Gastrocnemius medialis (tissue), 4 donors: ENCODE data around the gene CCDC172. TPM values are rescaled to one million over a fixed set of nuclear protein-coding genes. Genes with fewer than 3 reads are reported as not detected.

Source experiments
- ATAC-seq, 2 donors: fragments of 150-250 bp; one replicate each; pipeline ENCODE4 v1.9.1; 2016
- DNase-seq, 2 donors: peaks; one replicate each; pipeline ENCODE4 v3.0.0-alpha.2; 2019
- H3K27ac ChIP-seq, 4 donors: fragments of 200-600 bp; sonication (generic); 1 replicate in 1 of 4; 2 replicates in 3 of 4; pipeline ENCODE4 v1.5.1; 2016 to 2018; ENCODE audit warnings: mild to moderate bottlenecking in 2 of 4, moderate library complexity in 1 of 4
- H3K27me3 ChIP-seq, 3 donors: fragments of 200-600 bp; sonication (generic) in 2 of 3; 1 replicate in 1 of 3; 2 replicates in 2 of 3; pipeline versions ENCODE4 v1.5.1 to v1.6.0; 2016 to 2019; ENCODE audit warnings: mild to moderate bottlenecking in 1 of 3, moderate library complexity in 1 of 3
- H3K36me3 ChIP-seq, 2 donors: fragments of 200-600 bp; sonication (generic) in 1 of 2; one replicate each; pipeline ENCODE4 v1.5.1; 2017 to 2018
- H3K4me1 ChIP-seq, 2 donors: fragments of 200-600 bp; sonication (generic) in 1 of 2; one replicate each; pipeline ENCODE4 v1.5.1; 2016 to 2017; ENCODE audit warnings: mild to moderate bottlenecking in 2 of 2
- H3K4me3 ChIP-seq, 4 donors: fragments of 200-600 bp; sonication (generic) in 3 of 4; 1 replicate in 1 of 4; 2 replicates in 3 of 4; pipeline ENCODE4 v1.5.1; 2016 to 2019; ENCODE audit warnings: mild to moderate bottlenecking in 2 of 4
- H3K9me3 ChIP-seq, 3 donors: fragments of 200-600 bp; sonication (generic) in 2 of 3; 1 replicate in 1 of 3; 2 replicates in 2 of 3; pipeline ENCODE4 v1.5.1; 2016 to 2019
- POLR2A ChIP-seq, 2 donors: fragments of 450-650 bp; IDR thresholded peaks; one replicate each; pipeline ENCODE4 v1.6.1; 2017; ENCODE audit warnings: antibody characterized with exemption in 2 of 2, mild to moderate bottlenecking in 2 of 2, moderate library complexity in 2 of 2
- in situ Hi-C, 4 donors: fragments of 200-750 bp; cut with MboI; loops; one replicate each; pipeline versions ENCODE4 v1.15.0 to v1.8.0; 2017; ENCODE audit warnings: low sequenced_read_pairs in 4 of 4
- intact Hi-C: fragments of 100-400 bp; cut with DNase I; formaldehyde crosslinking; loops from one replicate; pipeline ENCODE4 v1.15.1; 2023; ENCODE audit warnings: low total_unique reads
- total RNA-seq, 4 donors: library from RNA; depleted of rRNA; stranded (reverse); fragments of >200 nt; gene quantifications; one replicate each; pipeline versions ENCODE4 v1.1.0 to v1.2.3, GENCODE V29; 2016
- TF ChIP-seq, protein P1 (sequence below), 5 experiments: fragments of 450-650 bp in 3 of 5; fragments of 200-600 bp in 2 of 5; sonication (generic) in 2 of 5; IDR thresholded peaks in 4 of 5; conservative IDR thresholded peaks in 1 of 5; 1 replicate in 4 of 5; 2 replicates in 1 of 5; pipeline ENCODE4 v1.5.1; 2016 to 2019; ENCODE audit warnings: antibody characterized with exemption in 5 of 5, mild to moderate bottlenecking in 3 of 5, moderate library complexity in 3 of 5

Gene CCDC172
- total RNA-seq, 4 donors from 2014 or later, result not detected

DNA sequence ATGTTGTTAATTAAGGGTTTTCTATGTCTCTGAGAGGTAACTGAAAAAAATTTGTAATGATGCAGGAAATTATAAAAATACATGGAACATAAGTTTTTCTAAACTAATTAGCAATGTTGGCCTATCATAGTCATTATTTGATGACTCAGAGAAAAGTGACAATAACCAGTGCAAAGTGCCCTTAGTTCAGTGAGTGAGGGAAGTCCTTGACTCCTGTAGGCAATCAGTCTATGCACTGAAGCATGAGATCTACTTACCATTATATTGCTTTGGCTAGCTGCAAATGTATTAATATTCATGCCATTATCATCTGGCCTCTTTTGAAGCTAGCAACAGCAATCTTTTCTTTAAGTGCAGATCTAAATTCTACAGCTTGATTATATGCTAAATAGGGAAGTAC lies 40.6 kb downstream of the CCDC172 start:
- intact Hi-C loops, result no loop called here
- in situ Hi-C loops, result no loop called here
- Histone ChIP-seq H3K36me3 (no peaks in the 10 kb centered on the region), H3K27ac (no peak overlapping the region), H3K4me1 (no peaks in the 10 kb centered on the region), H3K4me3 (no peak overlapping the region), H3K27me3 (no peaks in the 10 kb centered on the region), H3K9me3 (no peaks in the 10 kb centered on the region)
- no peak for ATAC-seq
- no peak for DNase-seq
- no peak for TF ChIP-seq POLR2A (IDR thresholded peaks at IDR 0.05)
- TF ChIP-seq, protein P1, sequence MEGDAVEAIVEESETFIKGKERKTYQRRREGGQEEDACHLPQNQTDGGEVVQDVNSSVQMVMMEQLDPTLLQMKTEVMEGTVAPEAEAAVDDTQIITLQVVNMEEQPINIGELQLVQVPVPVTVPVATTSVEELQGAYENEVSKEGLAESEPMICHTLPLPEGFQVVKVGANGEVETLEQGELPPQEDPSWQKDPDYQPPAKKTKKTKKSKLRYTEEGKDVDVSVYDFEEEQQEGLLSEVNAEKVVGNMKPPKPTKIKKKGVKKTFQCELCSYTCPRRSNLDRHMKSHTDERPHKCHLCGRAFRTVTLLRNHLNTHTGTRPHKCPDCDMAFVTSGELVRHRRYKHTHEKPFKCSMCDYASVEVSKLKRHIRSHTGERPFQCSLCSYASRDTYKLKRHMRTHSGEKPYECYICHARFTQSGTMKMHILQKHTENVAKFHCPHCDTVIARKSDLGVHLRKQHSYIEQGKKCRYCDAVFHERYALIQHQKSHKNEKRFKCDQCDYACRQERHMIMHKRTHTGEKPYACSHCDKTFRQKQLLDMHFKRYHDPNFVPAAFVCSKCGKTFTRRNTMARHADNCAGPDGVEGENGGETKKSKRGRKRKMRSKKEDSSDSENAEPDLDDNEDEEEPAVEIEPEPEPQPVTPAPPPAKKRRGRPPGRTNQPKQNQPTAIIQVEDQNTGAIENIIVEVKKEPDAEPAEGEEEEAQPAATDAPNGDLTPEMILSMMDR (IDR thresholded peaks at IDR 0.05 in 4 of 5, conservative IDR thresholded peaks at IDR 0.05 in 1 of 5), result no peak

DNA sequence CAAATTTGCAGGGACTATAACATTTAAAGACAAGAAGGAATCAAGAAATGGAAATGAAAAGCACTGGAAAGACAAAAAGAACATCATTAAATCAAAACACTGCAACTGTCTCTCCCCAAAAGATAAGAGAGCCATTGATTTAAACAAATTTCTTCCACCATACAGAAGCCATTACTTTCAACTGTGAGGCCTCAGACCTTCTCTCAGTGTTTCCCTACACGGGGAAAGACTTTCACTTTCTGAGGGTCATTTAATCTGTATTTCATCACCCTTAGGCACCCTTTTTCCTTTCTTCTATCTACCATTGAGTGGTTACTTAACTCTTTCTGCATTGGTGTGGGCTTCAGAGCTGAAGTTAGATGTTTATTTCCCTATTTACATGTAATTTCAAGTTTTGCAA lies 47.5 kb downstream of the CCDC172 start:
- H3K4me3 ChIP-seq, result no peak overlapping the region
- H3K36me3 ChIP-seq, result no peaks in the 10 kb centered on the region
- H3K9me3 ChIP-seq, result no peaks in the 10 kb centered on the region
- ATAC-seq (no peak), DNase-seq (no peak)
- no peaks in the 10 kb centered on the region for H3K27me3 ChIP-seq
- TF ChIP-seq POLR2A (IDR thresholded peaks at IDR 0.05), result no peak
- TF ChIP-seq, protein P1 (IDR thresholded peaks at IDR 0.05 in 4 of 5, conservative IDR thresholded peaks at IDR 0.05 in 1 of 5), result no peak
- intact Hi-C loops, result no loop called here
- H3K27ac ChIP-seq, result no peak overlapping the region
- in situ Hi-C loops, result no loop called here
- H3K4me1 ChIP-seq, result no peaks in the 10 kb centered on the region

DNA sequence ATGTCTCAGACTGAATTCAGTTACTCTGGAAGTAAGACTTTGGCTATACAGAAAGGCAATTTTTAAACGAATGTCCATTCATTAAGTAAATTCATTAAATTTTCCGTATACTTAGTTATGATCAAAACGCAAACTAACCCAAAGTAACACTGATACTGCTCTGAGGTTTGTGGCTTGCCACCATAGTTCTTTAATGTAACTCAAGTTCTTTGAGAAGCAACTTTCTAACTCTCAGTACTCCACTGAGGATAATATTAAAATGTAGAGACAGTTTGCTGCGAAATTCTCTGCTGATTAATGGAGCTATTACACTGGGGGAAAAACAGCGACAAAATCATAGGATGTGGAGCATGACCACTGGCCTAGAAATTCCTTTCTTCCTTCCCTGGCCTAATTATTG lies 58.0 kb downstream of the CCDC172 start:
- in situ Hi-C loops (loop anchor here in 1 of 4 donors (25.0 kb wide), 1 partner anchor 1220 kb away; no protein-coding TSS in a partner anchor), intact Hi-C loops (no loop called here)
- Histone ChIP-seq H3K4me1 (no peaks in the 10 kb centered on the region), H3K9me3 (no peaks in the 10 kb centered on the region), H3K27me3 (no peaks in the 10 kb centered on the region), H3K4me3 (no peak overlapping the region), H3K27ac (no peak overlapping the region), H3K36me3 (no peaks in the 10 kb centered on the region)
- TF ChIP-seq, protein P1 (IDR thresholded peaks at IDR 0.05 in 4 of 5, conservative IDR thresholded peaks at IDR 0.05 in 1 of 5), result no peak
- no peak for TF ChIP-seq POLR2A (IDR thresholded peaks at IDR 0.05)
- ATAC-seq, result no peak
- no peak for DNase-seq

DNA sequence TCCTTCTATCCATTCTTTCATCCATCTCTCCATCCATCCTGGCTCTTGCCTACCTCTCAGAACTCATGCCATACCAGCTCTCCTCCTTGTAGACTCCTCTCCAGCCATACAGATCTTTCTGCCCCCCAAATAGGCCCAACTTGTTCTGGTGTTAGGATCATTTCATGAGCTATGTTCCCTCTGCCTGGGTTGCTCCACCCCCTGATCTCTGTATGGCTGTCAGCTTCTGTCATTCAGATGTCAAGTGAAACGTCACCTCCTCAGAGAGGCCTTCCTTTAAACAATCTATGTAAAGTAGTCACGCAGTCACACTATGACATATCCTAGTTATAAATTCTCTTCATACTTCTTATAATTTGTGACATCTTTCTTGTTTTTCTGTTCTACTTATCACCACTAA lies 61.1 kb downstream of the CCDC172 start:
- H3K27ac ChIP-seq, result no peak overlapping the region
- intact Hi-C loops, result loop anchor here (5.0 kb wide), 1 partner anchor 1243 kb away; no protein-coding TSS in a partner anchor
- in situ Hi-C loops, result loop anchor here in 1 of 4 donors (25.0 kb wide), 1 partner anchor 1223 kb away; no protein-coding TSS in a partner anchor
- no peak overlapping the region for H3K4me3 ChIP-seq
- TF ChIP-seq, protein P1 (IDR thresholded peaks at IDR 0.05 in 4 of 5, conservative IDR thresholded peaks at IDR 0.05 in 1 of 5), result no peak
- TF ChIP-seq POLR2A (IDR thresholded peaks at IDR 0.05), result no peak
- no peak for ATAC-seq
- H3K9me3 ChIP-seq, result no peaks in the 10 kb centered on the region
- no peak for DNase-seq
- no peaks in the 10 kb centered on the region for H3K4me1 ChIP-seq
- no peaks in the 10 kb centered on the region for H3K36me3 ChIP-seq
- H3K27me3 ChIP-seq, result no peaks in the 10 kb centered on the region
